GM21723 (cell line): ENCODE data around the gene HSPG2.

ENCODE experiments used
- ATAC-seq: cut with Tn5 transposase; IDR thresholded peaks from one replicate; pipeline ENCODE4 v1.9.1; 2021; ENCODE audit warnings: mild to moderate bottlenecking, moderate library complexity; ENCODE audit not compliant: unreplicated experiment

Gene HSPG2

DNA sequence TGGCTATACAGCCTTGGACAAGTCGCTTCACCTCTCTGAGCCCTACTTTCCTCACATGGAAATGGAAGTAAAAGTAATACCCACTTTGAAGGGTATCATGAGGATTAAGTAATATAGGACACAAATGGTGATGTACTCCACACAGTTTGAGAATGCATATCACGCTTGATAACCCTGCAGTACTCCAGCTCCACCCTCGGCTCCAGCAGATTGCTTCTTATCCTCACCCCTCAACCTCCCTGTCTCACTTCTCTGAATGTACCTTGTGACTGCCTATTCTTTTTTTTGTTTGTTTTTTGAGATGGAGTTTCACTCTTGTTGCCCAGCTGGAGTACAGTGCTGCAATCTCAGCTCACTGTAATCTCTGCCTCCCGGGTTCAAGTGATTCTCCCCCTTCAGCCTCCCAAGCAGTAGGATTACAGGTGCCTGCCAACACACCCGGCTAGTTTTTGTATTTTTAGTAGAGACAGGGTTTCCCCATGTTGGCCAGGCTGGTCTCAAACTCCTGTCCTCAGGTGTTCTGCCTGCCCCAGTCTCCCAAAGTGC lies 69.6 kb downstream of the HSPG2 start:
- ATAC-seq: no peak

DNA sequence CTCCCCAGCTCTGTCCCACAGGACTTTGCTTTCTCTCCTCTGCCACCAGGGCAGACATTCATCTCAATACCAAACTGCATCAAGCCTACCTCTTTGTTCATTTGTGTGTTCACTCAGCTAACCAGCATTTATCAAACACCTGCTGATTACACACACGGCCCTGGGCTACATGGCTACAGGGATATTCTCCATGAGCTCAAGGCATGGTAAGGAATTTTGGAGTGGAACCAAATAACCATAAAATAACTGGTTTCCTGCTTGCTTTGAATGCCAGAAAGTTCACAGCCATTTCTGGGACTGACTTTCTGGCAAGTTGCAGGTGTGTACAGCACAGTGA lies 70.4 kb downstream of the HSPG2 start:
- peak; percentile 8 for ATAC-seq

DNA sequence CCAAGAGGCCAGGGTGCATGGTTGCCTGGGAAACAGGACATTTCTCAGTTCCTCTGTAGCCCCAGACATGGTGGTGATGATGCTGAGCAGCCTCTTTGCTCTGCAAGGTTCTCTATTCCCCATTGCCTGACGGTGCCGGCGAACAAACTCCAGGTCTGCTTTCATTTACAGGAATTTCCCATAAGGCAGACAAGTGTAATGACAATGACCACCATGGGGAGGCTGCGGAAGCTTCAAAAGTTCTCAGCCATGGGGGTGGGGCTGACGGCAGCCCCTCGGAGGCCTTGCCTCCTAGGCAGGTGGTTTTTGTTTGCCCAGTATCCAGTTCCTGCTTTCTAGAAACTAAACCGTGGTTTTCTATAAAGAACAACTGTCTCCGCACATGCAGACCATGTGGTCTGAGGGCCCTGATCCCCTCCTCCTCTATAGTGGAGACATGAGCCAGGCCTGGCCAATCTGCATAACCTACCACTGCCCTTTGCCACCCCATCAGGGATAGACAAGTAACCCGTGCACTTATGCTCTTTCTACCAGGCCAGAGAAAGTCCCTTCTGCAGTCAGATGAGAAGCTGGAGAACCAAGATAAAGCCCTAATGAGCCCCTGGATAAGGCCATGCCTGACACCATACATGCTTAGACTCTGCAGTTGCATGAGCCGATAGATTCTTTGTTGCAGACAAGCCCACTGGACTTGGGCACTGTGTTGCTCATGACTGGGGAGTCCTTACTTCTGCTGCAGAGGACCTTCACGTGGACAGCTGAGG lies 71.0 kb downstream of the HSPG2 start:
- peak; percentile 86 for ATAC-seq

DNA sequence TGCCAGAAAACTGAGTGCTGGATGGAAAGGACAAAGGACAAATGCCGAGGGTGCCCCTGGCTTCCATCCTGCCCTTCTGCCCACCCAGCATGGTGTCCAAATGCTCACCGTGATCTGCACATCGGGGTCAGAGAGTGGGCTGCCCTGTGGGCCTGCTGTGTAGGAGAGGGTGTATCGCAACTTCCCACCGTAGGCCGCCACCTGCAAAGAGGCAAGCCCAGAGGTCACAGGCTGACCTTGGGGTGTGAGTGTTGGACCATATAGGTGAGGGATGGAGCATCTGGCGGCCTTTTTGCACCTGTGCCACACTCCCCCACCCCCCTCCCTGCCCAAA lies 71.5 kb downstream of the HSPG2 start:
- ATAC-seq: no peak

GRCh38 chr1:21864730-21865129 lies 72.4 kb downstream of the HSPG2 start:
- ATAC-seq: no peak

DNA sequence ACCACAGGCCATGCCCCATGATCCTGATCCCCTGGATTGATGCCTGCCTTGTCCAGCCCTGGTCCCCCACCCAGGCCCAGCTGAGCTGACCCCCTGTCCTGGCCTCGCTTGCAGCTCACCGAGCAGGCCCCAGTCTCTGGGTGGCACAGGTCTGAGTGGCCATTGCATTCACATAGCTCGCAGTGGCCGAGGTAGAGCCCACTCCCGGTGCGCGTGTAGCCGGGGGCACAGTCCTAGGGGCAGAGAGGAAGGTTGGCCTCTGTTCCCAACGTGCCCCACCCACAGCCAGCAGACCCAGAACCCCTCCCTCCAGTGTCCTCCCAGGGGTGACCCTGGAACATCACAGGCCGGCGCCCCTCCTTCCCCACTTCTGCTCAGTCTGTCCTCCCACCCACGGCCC lies 73.1 kb downstream of the HSPG2 start:
- no peak for ATAC-seq

DNA sequence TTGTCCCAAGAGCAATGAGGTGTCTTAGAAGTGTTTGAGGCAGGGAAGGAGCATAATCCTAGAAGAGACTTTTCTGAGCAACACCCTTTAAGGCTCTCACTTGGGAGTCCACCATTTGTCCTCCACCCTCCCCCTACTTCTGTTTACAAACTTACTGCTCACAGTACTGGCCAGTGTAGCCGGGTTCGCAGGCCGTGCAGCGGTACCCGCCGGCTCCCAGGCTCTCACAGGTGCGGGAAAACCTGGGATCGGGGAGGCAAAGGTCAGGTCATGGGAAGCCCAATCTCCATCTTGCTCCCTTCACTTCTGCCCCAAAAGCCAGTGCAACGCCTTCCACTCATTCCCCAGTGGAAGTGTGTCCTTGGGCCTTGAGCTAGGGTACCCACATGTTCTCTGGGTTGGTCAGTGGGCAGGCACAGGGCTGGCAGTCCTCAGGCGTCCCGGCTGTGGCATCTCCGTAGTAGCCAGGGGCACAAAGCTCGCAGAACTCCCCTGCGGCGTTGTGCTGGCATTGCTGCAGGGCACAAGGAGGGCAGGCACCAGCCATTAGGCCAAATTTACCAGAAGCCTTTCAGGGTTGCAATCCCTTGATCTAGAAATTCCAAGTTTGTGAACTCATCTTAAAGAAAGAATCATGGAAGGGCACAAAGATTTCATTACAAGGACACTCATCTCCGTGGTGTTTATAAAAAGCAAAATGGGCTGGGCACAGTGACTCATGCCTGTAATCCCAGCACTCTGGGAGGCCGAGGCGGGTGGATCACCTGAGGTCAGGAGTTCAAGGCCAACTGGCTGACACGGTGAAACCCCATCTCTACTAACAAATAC lies 75.3 kb downstream of the HSPG2 start:
- no peak for ATAC-seq

GRCh38 chr1:21860971-21861370 lies 76.1 kb downstream of the HSPG2 start:
- no peak for ATAC-seq

DNA sequence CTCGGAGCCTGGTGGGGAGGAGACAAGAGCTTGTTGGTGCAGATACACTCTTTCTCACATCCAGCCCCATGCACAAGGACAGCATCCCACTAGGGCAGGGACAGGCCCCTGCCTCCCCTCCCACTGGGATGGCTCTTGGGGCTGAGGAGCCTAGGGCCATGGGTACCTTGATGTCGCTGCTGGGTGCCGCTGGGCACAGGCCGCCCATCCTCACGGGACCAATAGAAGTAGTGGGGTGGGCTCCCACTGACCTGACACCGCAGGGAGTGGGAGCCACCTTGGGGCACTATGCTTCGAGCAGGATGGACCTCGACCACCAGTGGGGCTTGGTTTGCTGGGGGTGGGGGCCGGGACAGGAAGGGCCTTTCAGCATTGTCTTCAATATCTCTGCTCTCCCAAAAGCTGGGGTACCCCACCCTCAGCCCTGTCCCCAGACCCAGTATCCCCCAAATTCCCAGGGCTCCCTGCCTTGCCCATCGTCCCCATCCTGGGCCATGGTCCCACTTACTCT lies 77.4 kb downstream of the HSPG2 start:
- ATAC-seq: no peak

DNA sequence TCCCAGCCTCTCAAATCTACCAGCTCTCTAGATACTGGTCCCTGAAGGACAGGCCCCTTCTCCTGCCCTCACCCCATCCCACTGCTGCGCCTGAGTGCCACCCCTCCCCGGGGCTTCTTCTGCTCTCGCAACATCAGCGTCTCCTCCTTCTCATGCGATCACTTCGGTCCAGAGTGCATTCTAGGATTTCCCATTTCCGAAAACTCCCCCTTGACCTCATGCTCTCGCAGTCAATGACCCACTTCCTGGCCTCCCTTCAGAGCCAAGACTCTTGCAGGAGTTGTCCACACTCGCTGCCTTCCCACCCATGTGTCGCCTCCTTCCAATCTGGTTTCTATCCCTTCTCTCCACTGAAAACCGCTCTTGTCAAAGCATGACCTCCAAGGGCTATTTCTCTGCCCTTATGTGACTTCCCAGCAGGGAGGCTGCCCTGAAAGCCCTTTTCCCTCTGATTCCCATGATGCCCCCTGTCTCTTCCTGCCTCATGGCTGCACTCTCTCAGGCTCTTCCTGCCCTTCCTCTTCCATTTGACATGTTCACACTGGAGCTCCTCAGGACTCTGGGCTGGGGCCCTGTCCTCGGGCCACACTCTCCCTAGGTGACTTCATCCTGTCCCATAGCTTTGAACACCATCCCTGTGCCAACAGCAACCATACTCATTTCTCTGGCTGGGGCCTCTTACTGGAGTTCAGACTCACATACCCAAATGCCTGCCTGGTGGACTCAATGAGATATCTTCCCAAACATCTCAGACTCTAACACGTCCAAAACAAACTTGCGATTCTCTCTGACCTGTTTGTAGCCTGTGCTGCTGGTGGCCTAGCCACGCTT lies 79.1 kb downstream of the HSPG2 start:
- no peak for ATAC-seq

DNA sequence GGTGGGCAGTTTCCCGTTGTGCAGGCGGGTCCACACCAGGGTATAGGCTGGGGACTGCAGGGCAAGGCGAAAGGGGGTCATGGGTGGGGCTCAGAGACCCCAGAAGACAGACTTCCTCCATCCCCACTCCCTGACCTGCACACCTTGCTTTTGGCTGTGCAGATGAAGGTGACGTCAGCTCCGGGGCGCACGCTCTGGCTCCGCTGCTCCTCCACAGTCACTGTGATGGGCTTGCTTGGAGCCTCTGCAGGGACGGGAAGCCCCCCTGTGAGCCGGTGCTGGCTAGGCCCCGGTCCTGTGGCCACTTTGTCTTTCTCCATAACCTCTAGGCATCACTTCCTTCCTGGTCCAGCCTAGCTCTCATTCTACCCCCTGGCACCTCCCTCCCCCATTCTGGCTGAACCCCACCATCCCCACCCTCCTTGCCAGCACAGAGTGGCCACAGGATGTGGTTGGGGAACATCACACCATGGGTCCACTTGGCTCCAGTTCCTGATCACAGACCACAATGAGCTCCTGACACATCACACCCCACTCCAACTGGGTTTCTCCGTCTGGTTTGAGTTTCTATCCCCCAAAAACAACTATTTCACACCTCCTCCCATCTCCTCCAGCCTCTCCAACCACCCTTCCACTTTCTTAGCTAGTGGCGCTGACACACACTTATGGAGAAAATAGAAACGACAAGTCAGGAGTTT lies 79.8 kb downstream of the HSPG2 start:
- no peak for ATAC-seq

GRCh38 chr1:21855257-21856096 lies 81.6 kb downstream of the HSPG2 start:
- ATAC-seq: no peak

GRCh38 chr1:21854751-21855131 lies 82.4 kb downstream of the HSPG2 start:
- no peak for ATAC-seq

GRCh38 chr1:21854090-21854750 lies 82.9 kb downstream of the HSPG2 start:
- no peak for ATAC-seq

DNA sequence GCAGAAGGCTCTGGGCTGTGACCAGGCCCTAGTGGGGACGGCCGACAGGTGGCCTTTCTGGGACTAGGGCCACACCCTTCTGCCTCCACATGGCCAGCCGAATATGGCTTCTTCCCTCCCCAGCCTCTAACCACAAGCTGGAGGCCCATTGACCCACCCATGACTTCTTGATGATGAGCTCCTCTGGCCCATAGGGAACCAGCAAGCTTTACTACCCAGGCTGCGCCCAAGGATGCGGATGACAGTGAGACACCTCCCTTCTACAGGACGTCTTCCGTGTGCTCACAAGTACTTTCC lies 84.0 kb downstream of the HSPG2 start:
- ATAC-seq: no peak

- ATAC-seq: peak; percentile 84
Measured at GRCh38 chr1:21852282-21853130, 84.6 kb downstream of the HSPG2 start.

GRCh38 chr1:21851430-21852250 lies 85.5 kb downstream of the HSPG2 start:
- no peak for ATAC-seq
